Liver (tissue), 3 donors: ENCODE measurements around the gene HSPA12B.

Experiments
- CTCF ChIP-seq: fragments of 150-350 bp; IDR thresholded peaks from 2 replicates; pipeline ENCODE4 v1.5.1; 2017; ENCODE audit warnings: improper control_type of control experiment, low read depth, low read length; ENCODE audit not compliant: missing input control
- FOXA2 ChIP-seq: IDR thresholded peaks from 2 replicates; pipeline ENCODE4 v1.6.1; 2016; ENCODE audit warnings: antibody characterized with exemption
- GABPA ChIP-seq, 2 donors: IDR thresholded peaks in 1 of 2; conservative IDR thresholded peaks in 1 of 2; 2 replicates each; pipeline ENCODE4 v1.6.1; 2016; ENCODE audit warnings: antibody characterized with exemption in 2 of 2, mild to moderate bottlenecking in 1 of 2, moderate library complexity in 1 of 2
- JUND ChIP-seq, 2 donors: IDR thresholded peaks; 2 replicates each; pipeline ENCODE4 v1.6.1; 2016; ENCODE audit warnings: antibody characterized with exemption in 2 of 2
- RAD21 ChIP-seq, 2 donors: IDR thresholded peaks; 2 replicates each; pipeline ENCODE4 v1.6.1; 2016; ENCODE audit warnings: antibody characterized with exemption in 2 of 2, mild to moderate bottlenecking in 2 of 2
- REST ChIP-seq: IDR thresholded peaks from 2 replicates; pipeline ENCODE4 v1.6.1; 2016; ENCODE audit warnings: antibody characterized with exemption, mild to moderate bottlenecking
- TAF1 ChIP-seq: conservative IDR thresholded peaks from 2 replicates; pipeline ENCODE4 v1.6.1; 2016; ENCODE audit warnings: antibody characterized with exemption, mild to moderate bottlenecking
- donor health status: healthy.
- donor health status: healthy.

GRCh38 chr20:3710011-3710466 is 22.4 kb upstream of the HSPA12B start:
- TF ChIP-seq CTCF = no peak
- TF ChIP-seq JUND (IDR thresholded peaks at IDR 0.05) = no peak
- no peak for TF ChIP-seq REST
- TF ChIP-seq FOXA2 = no peak
- TF ChIP-seq TAF1 = no peak
- TF ChIP-seq RAD21 (IDR thresholded peaks at IDR 0.05) = no peak
- no peak for TF ChIP-seq GABPA (IDR thresholded peaks at IDR 0.05 in 1 of 2, conservative IDR thresholded peaks at IDR 0.05 in 1 of 2)
